Effector CD4-positive, alpha-beta T cell (primary cell): ENCODE measurements around the gene TRIM67.
A peak's percentile ranks its signal among the peaks of the same experiment; 100 is the strongest.
"Not testable (repeated sequence)": the region's sequence is repeated elsewhere in the genome, so short reads cannot be mapped to it uniquely, and the experiment has no call there.

Source experiments
- DNase-seq: peaks from one replicate; pipeline ENCODE4 v3.0.0-alpha.2; 2020

Gene TRIM67

GRCh38 chr1:231209531-231209930, 47.7 kb downstream of the TRIM67 start:
- DNase-seq, result no peak

- DNase-seq, result no peak
Measured at GRCh38 chr1:231210126-231210525, 48.3 kb downstream of the TRIM67 start.

GRCh38 chr1:231211005-231211857, 49.4 kb downstream of the TRIM67 start:
- DNase-seq, result peak; percentile 81

- DNase-seq, result not testable (repeated sequence)
Measured at GRCh38 chr1:231212301-231212700, 50.4 kb downstream of the TRIM67 start.

- DNase-seq, result no peak
Measured at GRCh38 chr1:231213831-231214573, 52.1 kb downstream of the TRIM67 start.

GRCh38 chr1:231214918-231215680, 53.2 kb downstream of the TRIM67 start:
- no peak for DNase-seq

GRCh38 chr1:231215681-231216385, 54.0 kb downstream of the TRIM67 start:
- no peak for DNase-seq

- no peak for DNase-seq
Measured at GRCh38 chr1:231216498-231216897, 54.6 kb downstream of the TRIM67 start.

GRCh38 chr1:231217056-231217455, 55.2 kb downstream of the TRIM67 start:
- DNase-seq, result no peak

- DNase-seq, result no peak
Measured at GRCh38 chr1:231218078-231218477, 56.2 kb downstream of the TRIM67 start.

- DNase-seq, result no peak
Measured at GRCh38 chr1:231219422-231220401, 57.9 kb downstream of the TRIM67 start.

- DNase-seq, result no peak
Measured at GRCh38 chr1:231220801-231221200, 58.9 kb downstream of the TRIM67 start.

- no peak for DNase-seq
Measured at GRCh38 chr1:231226156-231226555, 64.3 kb downstream of the TRIM67 start.

- no peak for DNase-seq
Measured at GRCh38 chr1:231231511-231231910, 69.7 kb downstream of the TRIM67 start.

- DNase-seq, result no peak
Measured at GRCh38 chr1:231232870-231233734, 71.2 kb downstream of the TRIM67 start.

GRCh38 chr1:231233735-231234417, 72.0 kb downstream of the TRIM67 start:
- DNase-seq, result no peak

- no peak for DNase-seq
Measured at GRCh38 chr1:231234506-231234905, 72.6 kb downstream of the TRIM67 start.

GRCh38 chr1:231235526-231236207, 73.8 kb downstream of the TRIM67 start:
- DNase-seq, result no peak

- no peak for DNase-seq
Measured at GRCh38 chr1:231236208-231236591, 74.3 kb downstream of the TRIM67 start.
